Esophagus squamous epithelium (tissue), 4 donors: ENCODE measurements around the gene IFT27.

Source experiments
- POLR2A ChIP-seq, 4 donors: fragments of 450-650 bp; IDR thresholded peaks; one replicate each; pipeline ENCODE4 v1.6.1; 2017; ENCODE audit warnings: antibody characterized with exemption in 4 of 4, mild to moderate bottlenecking in 4 of 4, moderate library complexity in 3 of 4
- TF ChIP-seq, protein P1 (sequence below), 6 experiments: fragments of 450-650 bp in 4 of 6; fragments of 200-600 bp in 2 of 6; sonication (generic) in 2 of 6; IDR thresholded peaks; one replicate each; pipeline ENCODE4 v1.5.1; 2016 to 2019; ENCODE audit warnings: antibody characterized with exemption in 6 of 6, mild to moderate bottlenecking in 4 of 6, moderate library complexity in 4 of 6

DNA sequence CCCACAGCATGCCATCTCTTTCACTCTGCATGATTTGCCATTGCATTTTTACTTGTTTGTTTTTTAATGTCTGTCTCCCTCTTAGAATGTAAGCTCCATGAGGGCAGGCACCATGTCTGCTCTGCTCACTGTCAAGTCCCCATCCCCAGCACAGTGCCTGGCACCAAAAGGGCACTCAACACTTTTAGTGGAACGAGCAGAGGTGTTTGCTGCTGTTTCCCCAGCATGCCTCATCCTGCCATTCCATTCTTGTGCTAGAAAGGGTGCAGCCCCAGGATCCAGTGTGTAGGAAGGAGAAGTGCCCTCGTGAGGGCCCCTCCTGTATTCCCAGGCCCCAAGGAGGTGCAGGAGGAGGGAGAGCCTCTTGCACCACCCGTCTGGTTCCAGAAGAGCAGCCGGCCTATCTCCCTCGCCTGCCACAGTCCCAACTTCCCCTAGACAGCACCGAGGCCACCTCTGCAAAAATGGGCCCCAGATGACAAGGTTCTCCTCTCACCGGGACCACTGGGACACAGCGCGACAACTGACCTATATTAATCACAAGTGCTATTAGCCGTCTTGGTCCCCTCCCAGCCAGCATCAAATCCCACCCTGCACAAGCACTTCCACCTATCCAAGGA, 39.1 kb downstream of the IFT27 start:
- TF ChIP-seq POLR2A (IDR thresholded peaks at IDR 0.05), result no peak
- TF ChIP-seq, protein P1, sequence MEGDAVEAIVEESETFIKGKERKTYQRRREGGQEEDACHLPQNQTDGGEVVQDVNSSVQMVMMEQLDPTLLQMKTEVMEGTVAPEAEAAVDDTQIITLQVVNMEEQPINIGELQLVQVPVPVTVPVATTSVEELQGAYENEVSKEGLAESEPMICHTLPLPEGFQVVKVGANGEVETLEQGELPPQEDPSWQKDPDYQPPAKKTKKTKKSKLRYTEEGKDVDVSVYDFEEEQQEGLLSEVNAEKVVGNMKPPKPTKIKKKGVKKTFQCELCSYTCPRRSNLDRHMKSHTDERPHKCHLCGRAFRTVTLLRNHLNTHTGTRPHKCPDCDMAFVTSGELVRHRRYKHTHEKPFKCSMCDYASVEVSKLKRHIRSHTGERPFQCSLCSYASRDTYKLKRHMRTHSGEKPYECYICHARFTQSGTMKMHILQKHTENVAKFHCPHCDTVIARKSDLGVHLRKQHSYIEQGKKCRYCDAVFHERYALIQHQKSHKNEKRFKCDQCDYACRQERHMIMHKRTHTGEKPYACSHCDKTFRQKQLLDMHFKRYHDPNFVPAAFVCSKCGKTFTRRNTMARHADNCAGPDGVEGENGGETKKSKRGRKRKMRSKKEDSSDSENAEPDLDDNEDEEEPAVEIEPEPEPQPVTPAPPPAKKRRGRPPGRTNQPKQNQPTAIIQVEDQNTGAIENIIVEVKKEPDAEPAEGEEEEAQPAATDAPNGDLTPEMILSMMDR (IDR thresholded peaks at IDR 0.05), result no peak
